Calu3 (cell line): Measurements from ENCODE around the gene CCSER1. TPM values are rescaled to one million over a fixed set of nuclear protein-coding genes. Genes with fewer than 3 reads are reported as not detected.

Experiments used
- BruUV-seq: library from RNA; stranded (reverse); fragments of 400-500 nt; replicated peaks from 2 replicates; lab custom pipeline; 2021; lab: Mats Ljungman, UMichigan
- CTCF ChIA-PET: fragments of 300-600 bp; sonication (Branson Sonifier 250); formaldehyde crosslinking; loops from one replicate; lab custom pipeline; 2022; ENCODE audit warnings: antibody characterized with exemption; lab: Charles Lee
- DNase-seq: peaks from one replicate; pipeline ENCODE4 v3.0.0; 2022
- H3K27ac Mint-ChIP-seq: one replicate; pipeline ENCODE4 v1.8.0; 2022; ENCODE audit warnings: mixed read lengths; ENCODE audit not compliant: unreplicated experiment
- H3K27me3 Mint-ChIP-seq: one replicate; pipeline ENCODE4 v1.8.0; 2022; ENCODE audit warnings: mixed read lengths; ENCODE audit not compliant: unreplicated experiment
- H3K36me3 Mint-ChIP-seq: one replicate; pipeline ENCODE4 v1.8.0; 2022; ENCODE audit warnings: mild to moderate bottlenecking, moderate library complexity, mixed read lengths; ENCODE audit not compliant: insufficient read depth, unreplicated experiment
- H3K4me1 Mint-ChIP-seq: one replicate; pipeline ENCODE4 v1.8.0; 2022; ENCODE audit warnings: mild to moderate bottlenecking, low read depth, mixed read lengths; ENCODE audit not compliant: unreplicated experiment
- H3K4me3 Mint-ChIP-seq: one replicate; pipeline ENCODE4 v1.8.0; 2022; ENCODE audit warnings: mild to moderate bottlenecking, low read depth, moderate library complexity, mixed read lengths; ENCODE audit not compliant: unreplicated experiment
- H3K9me3 Mint-ChIP-seq: one replicate; pipeline ENCODE4 v1.8.0; 2022; ENCODE audit warnings: low read depth, mixed read lengths; ENCODE audit not compliant: unreplicated experiment
- CTCF ChIP-seq: fragments of 200-600 bp; IDR thresholded peaks from one replicate; pipeline ENCODE4 v1.8.0; 2022; ENCODE audit warnings: antibody characterized with exemption; ENCODE audit not compliant: unreplicated experiment
- intact Hi-C: fragments of 100-400 bp; cut with micrococcal nuclease; formaldehyde crosslinking; loops from one replicate; pipeline ENCODE4 v1.10.0; 2022; ENCODE audit not compliant: unreplicated experiment
- total RNA-seq: library from RNA; stranded (reverse); gene quantifications from 2 replicates; pipeline ENCODE4 v1.2.3, GENCODE V29; 2022

Gene CCSER1
- total RNA-seq, 1 experiment from 2014 or later = 6.2 TPM

- Mint-ChIP-seq H3K36me3 (no peaks in the 10 kb centered on the region), H3K4me3 (no peak overlapping the region), H3K9me3 (no peaks in the 10 kb centered on the region), H3K4me1 (no peaks in the 10 kb centered on the region), H3K27ac (no peak overlapping the region), H3K27me3 (no peaks in the 10 kb centered on the region)
- no TSS peak for BruUV-seq
- TF ChIP-seq CTCF = no peak
- CTCF ChIA-PET = no interaction called here
- intact Hi-C loops = no loop called here
- DNase-seq = no peak
These were observed 454.9 kb downstream of the CCSER1 start for GRCh38 chr4:90582087-90582486.

- Mint-ChIP-seq H3K4me3 (no peak overlapping the region), H3K27me3 (no peaks in the 10 kb centered on the region), H3K36me3 (no peaks in the 10 kb centered on the region), H3K27ac (no peak overlapping the region), H3K9me3 (no peaks in the 10 kb centered on the region), H3K4me1 (no peaks in the 10 kb centered on the region)
- no peak for DNase-seq
- TF ChIP-seq CTCF = no peak
- intact Hi-C loops = no loop called here
- CTCF ChIA-PET = no interaction called here
- BruUV-seq = no TSS peak
These were observed 456.9 kb downstream of the CCSER1 start for GRCh38 chr4:90584051-90584450.

- H3K4me3 Mint-ChIP-seq = no peak overlapping the region
These were observed 458.8 kb downstream of the CCSER1 start for GRCh38 chr4:90585961-90586360.

GRCh38 chr4:90586799-90587198, 459.6 kb downstream of the CCSER1 start:
- CTCF ChIA-PET = no interaction called here
- intact Hi-C loops = no loop called here
- no peaks in the 10 kb centered on the region for H3K27me3 Mint-ChIP-seq
- DNase-seq = no peak
- H3K4me1 Mint-ChIP-seq = no peaks in the 10 kb centered on the region
- no peak overlapping the region for H3K27ac Mint-ChIP-seq
- BruUV-seq = no TSS peak
- no peaks in the 10 kb centered on the region for H3K36me3 Mint-ChIP-seq
- no peak for TF ChIP-seq CTCF
- H3K4me3 Mint-ChIP-seq = no peak overlapping the region
- peaks cover 2% of the 10 kb centered on the region for H3K9me3 Mint-ChIP-seq

More at GRCh38 chr4:90585961-90586360, 458.8 kb downstream of the CCSER1 start:
- CTCF ChIA-PET = no interaction called here
- Mint-ChIP-seq H3K27me3 (no peaks in the 10 kb centered on the region), H3K27ac (no peak overlapping the region), H3K4me1 (no peaks in the 10 kb centered on the region), H3K9me3 (peaks cover 2% of the 10 kb centered on the region), H3K36me3 (no peaks in the 10 kb centered on the region)
- BruUV-seq = no TSS peak
- TF ChIP-seq CTCF = no peak
- intact Hi-C loops = no loop called here
- no peak for DNase-seq
